Parathyroid adenoma (tissue), 2 donors: ENCODE data around the gene PACRG.
A peak's percentile ranks its signal among the peaks of the same experiment; 100 is the strongest.
"Not testable (repeated sequence)": the region's sequence is repeated elsewhere in the genome, so short reads cannot be mapped to it uniquely, and the experiment has no call there.

Source experiments
- H2AFZ ChIP-seq: fragments of 300-600 bp; sonication (generic); one replicate; pipeline ENCODE4 v1.7.0; 2017; ENCODE audit warnings: antibody characterized with exemption, mild to moderate bottlenecking
- H3K27ac ChIP-seq: fragments of 300-600 bp; sonication (generic); one replicate; pipeline ENCODE4 v1.7.0; 2017
- H3K27me3 ChIP-seq: fragments of 300-600 bp; sonication (generic); one replicate; pipeline ENCODE4 v1.7.0; 2017; ENCODE audit warnings: low read length; ENCODE audit not compliant: control insufficient read depth, insufficient read depth
- H3K36me3 ChIP-seq: fragments of 300-600 bp; sonication (generic); one replicate; pipeline ENCODE4 v1.7.0; 2017; ENCODE audit warnings: low read length; ENCODE audit not compliant: control insufficient read depth, insufficient read depth
- H3K4me1 ChIP-seq: fragments of 300-600 bp; sonication (generic); one replicate; pipeline ENCODE4 v1.7.0; 2017; ENCODE audit warnings: control low read depth
- H3K4me2 ChIP-seq: fragments of 300-600 bp; sonication (generic); one replicate; pipeline ENCODE4 v1.7.0; 2017; ENCODE audit warnings: low read length
- H3K4me3 ChIP-seq: fragments of 300-600 bp; sonication (generic); one replicate; pipeline ENCODE4 v1.7.0; 2017; ENCODE audit warnings: low read depth, low read length
- H3K79me2 ChIP-seq: fragments of 300-600 bp; sonication (generic); one replicate; pipeline ENCODE4 v1.7.0; 2017; ENCODE audit warnings: control low read depth
- H3K9ac ChIP-seq: fragments of 300-600 bp; sonication (generic); one replicate; pipeline ENCODE4 v1.7.0; 2017; ENCODE audit warnings: mild to moderate bottlenecking
- H3K9me3 ChIP-seq: fragments of 300-600 bp; sonication (generic); one replicate; pipeline ENCODE4 v1.7.0; 2017; ENCODE audit warnings: low read length; ENCODE audit not compliant: control insufficient read depth
- CTCF ChIP-seq: fragments of 300-600 bp; sonication (generic); IDR thresholded peaks from one replicate; pipeline ENCODE4 v1.7.0; 2017; ENCODE audit warnings: antibody characterized with exemption, mild to moderate bottlenecking
- donor health status: primary hyperparathyroidism.

The PACRG gene

GRCh38 chr6:162727322-162728182 lies at the start of gene PACRG, which contains the start of gene PRKN:
Gene PACRG (plus strand): TSS chr6:162727974.
Gene PRKN (minus strand): TSS chr6:162727766.
- Histone ChIP-seq H3K4me1 (peaks cover 6% of the 10 kb centered on the region), H3K36me3 (no peaks in the 10 kb centered on the region), H3K4me3 (peak within 1 kb of the TSS; percentile 73), H3K79me2 (no peaks in the 10 kb centered on the region), H3K27me3 (no peaks in the 10 kb centered on the region), H3K4me2 (peak within 1 kb of the TSS; percentile 79), H2AFZ (peak within 1 kb of the TSS; percentile 98), H3K9ac (peak within 1 kb of the TSS; percentile 77), H3K9me3 (no peaks in the 10 kb centered on the region), H3K27ac (peak within 1 kb of the TSS; percentile 84)
- TF ChIP-seq CTCF, result no peak

- not testable (repeated sequence) for H3K36me3 ChIP-seq, H3K4me3 ChIP-seq, H3K9ac ChIP-seq, H3K27me3 ChIP-seq, H3K27ac ChIP-seq, H3K4me1 ChIP-seq, H3K79me2 ChIP-seq, H2AFZ ChIP-seq, H3K9me3 ChIP-seq, H3K4me2 ChIP-seq
Observed at GRCh38 chr6:162678896-162679295, 48.9 kb upstream of the PACRG start.

GRCh38 chr6:162679681-162680080 lies 48.1 kb upstream of the PACRG start:
- H2AFZ ChIP-seq, result no peak overlapping the region
- H3K27me3 ChIP-seq, result no peaks in the 10 kb centered on the region
- TF ChIP-seq CTCF, result no peak
- H3K4me1 ChIP-seq, result no peaks in the 10 kb centered on the region
- H3K4me2 ChIP-seq, result no peak overlapping the region
- H3K79me2 ChIP-seq, result no peaks in the 10 kb centered on the region
- H3K9ac ChIP-seq, result no peak overlapping the region
- no peak overlapping the region for H3K4me3 ChIP-seq
- H3K27ac ChIP-seq, result no peak overlapping the region
- H3K9me3 ChIP-seq, result no peaks in the 10 kb centered on the region
- H3K36me3 ChIP-seq, result no peaks in the 10 kb centered on the region

GRCh38 chr6:162680367-162680766 lies 47.4 kb upstream of the PACRG start:
- Histone ChIP-seq H3K9ac (no peak overlapping the region), H3K79me2 (no peaks in the 10 kb centered on the region), H3K9me3 (no peaks in the 10 kb centered on the region), H3K27ac (no peak overlapping the region), H3K4me3 (no peak overlapping the region), H3K4me2 (no peak overlapping the region), H3K27me3 (no peaks in the 10 kb centered on the region), H3K4me1 (no peaks in the 10 kb centered on the region), H2AFZ (no peak overlapping the region), H3K36me3 (no peaks in the 10 kb centered on the region)
- no peak for TF ChIP-seq CTCF

GRCh38 chr6:162680871-162681270 lies 46.9 kb upstream of the PACRG start:
- no peaks in the 10 kb centered on the region for H3K36me3 ChIP-seq

More at GRCh38 chr6:162680871-162681270, 46.9 kb upstream of the PACRG start:
- Histone ChIP-seq H3K27ac (no peak overlapping the region), H3K4me3 (no peak overlapping the region), H3K9ac (no peak overlapping the region), H2AFZ (no peak overlapping the region), H3K4me2 (no peak overlapping the region), H3K79me2 (no peaks in the 10 kb centered on the region), H3K27me3 (no peaks in the 10 kb centered on the region), H3K9me3 (no peaks in the 10 kb centered on the region), H3K4me1 (no peaks in the 10 kb centered on the region)
- TF ChIP-seq CTCF, result no peak
